ENCODE data around the gene GPSM1.

The GPSM1 gene

GRCh38 chr9:136303825-136304416, 23.4 kb upstream of the GPSM1 start, which contains the start of gene CCDC187:
Gene CCDC187 (minus strand): TSS chr9:136304094. CDS start chr9:136303830, 264 bp downstream.
- H3K9ac ChIP-seq (ENCODE audit: low read depth, low read length, poor library complexity, severe bottlenecking), result no peak within 1 kb of the TSS

GRCh38 chr9:136304456-136304855, 22.9 kb upstream of the GPSM1 start:
- H3K79me2 ChIP-seq (ENCODE audit: insufficient read depth, low read length), result no peaks in the 10 kb centered on the region
- H3K9me2 ChIP-seq (replicated peaks; ENCODE audit: low read depth, low read length), result no peaks in the 10 kb centered on the region
- H3K4me2 ChIP-seq (ENCODE audit: low read depth, low read length, poor library complexity, severe bottlenecking), result no peak overlapping the region
- H3K9me3 ChIP-seq (ENCODE audit: insufficient read depth, low read depth, low read length), result no peaks in the 10 kb centered on the region
- H3F3A ChIP-seq (ENCODE audit: low read depth), result no peaks in the 10 kb centered on the region
- peaks cover 3% of the 10 kb centered on the region for H3K4me1 ChIP-seq (ENCODE audit: insufficient read depth, low read length, poor library complexity, severe bottlenecking)
- no peaks in the 10 kb centered on the region for H3K27me3 ChIP-seq (ENCODE audit: insufficient read depth, low read length, poor library complexity, severe bottlenecking)
- H2AFZ ChIP-seq (ENCODE audit: low read length), result no peak overlapping the region
- H3K4me3 ChIP-seq (ENCODE audit: low read length, poor library complexity, severe bottlenecking), result no peak overlapping the region
- H3K36me3 ChIP-seq (ENCODE audit: insufficient read depth, low read length), result no peaks in the 10 kb centered on the region
- TF ChIP-seq EZH2phosphoT487 (IDR thresholded peaks at IDR 0.05; ENCODE audit: borderline replicate concordance), result no peak
- TF ChIP-seq, protein P1, sequence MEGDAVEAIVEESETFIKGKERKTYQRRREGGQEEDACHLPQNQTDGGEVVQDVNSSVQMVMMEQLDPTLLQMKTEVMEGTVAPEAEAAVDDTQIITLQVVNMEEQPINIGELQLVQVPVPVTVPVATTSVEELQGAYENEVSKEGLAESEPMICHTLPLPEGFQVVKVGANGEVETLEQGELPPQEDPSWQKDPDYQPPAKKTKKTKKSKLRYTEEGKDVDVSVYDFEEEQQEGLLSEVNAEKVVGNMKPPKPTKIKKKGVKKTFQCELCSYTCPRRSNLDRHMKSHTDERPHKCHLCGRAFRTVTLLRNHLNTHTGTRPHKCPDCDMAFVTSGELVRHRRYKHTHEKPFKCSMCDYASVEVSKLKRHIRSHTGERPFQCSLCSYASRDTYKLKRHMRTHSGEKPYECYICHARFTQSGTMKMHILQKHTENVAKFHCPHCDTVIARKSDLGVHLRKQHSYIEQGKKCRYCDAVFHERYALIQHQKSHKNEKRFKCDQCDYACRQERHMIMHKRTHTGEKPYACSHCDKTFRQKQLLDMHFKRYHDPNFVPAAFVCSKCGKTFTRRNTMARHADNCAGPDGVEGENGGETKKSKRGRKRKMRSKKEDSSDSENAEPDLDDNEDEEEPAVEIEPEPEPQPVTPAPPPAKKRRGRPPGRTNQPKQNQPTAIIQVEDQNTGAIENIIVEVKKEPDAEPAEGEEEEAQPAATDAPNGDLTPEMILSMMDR (conservative IDR thresholded peaks at IDR 0.05; ENCODE audit: low read length), result no peak
- no peaks in the 10 kb centered on the region for H4K20me1 ChIP-seq (ENCODE audit: insufficient read depth, low read length, poor library complexity, severe bottlenecking)
- no peak overlapping the region for H3K9ac ChIP-seq (ENCODE audit: low read depth, low read length, poor library complexity, severe bottlenecking)

More at GRCh38 chr9:136303825-136304416, 23.4 kb upstream of the GPSM1 start, which contains the start of gene CCDC187:
- no peaks in the 10 kb centered on the region for H3K9me2 ChIP-seq (replicated peaks; ENCODE audit: low read depth, low read length)
- no peak within 1 kb of the TSS for H3K4me2 ChIP-seq (ENCODE audit: low read depth, low read length, poor library complexity, severe bottlenecking)
- H3K4me1 ChIP-seq (ENCODE audit: insufficient read depth, low read length, poor library complexity, severe bottlenecking), result no peaks in the 10 kb centered on the region
- H3K9me3 ChIP-seq (ENCODE audit: insufficient read depth, low read depth, low read length), result no peaks in the 10 kb centered on the region
- no peak within 1 kb of the TSS for H2AFZ ChIP-seq (ENCODE audit: low read length)
- H3K79me2 ChIP-seq (ENCODE audit: insufficient read depth, low read length), result no peaks in the 10 kb centered on the region
- H3F3A ChIP-seq (ENCODE audit: low read depth), result no peaks in the 10 kb centered on the region
- TF ChIP-seq EZH2phosphoT487 (IDR thresholded peaks at IDR 0.05; ENCODE audit: borderline replicate concordance), result no peak
- TF ChIP-seq, protein P1 (conservative IDR thresholded peaks at IDR 0.05; ENCODE audit: low read length), result no peak
- H3K4me3 ChIP-seq (ENCODE audit: low read length, poor library complexity, severe bottlenecking), result no peak within 1 kb of the TSS
- H3K27me3 ChIP-seq (ENCODE audit: insufficient read depth, low read length, poor library complexity, severe bottlenecking), result no peaks in the 10 kb centered on the region
- no peaks in the 10 kb centered on the region for H3K36me3 ChIP-seq (ENCODE audit: insufficient read depth, low read length)
- no peaks in the 10 kb centered on the region for H4K20me1 ChIP-seq (ENCODE audit: insufficient read depth, low read length, poor library complexity, severe bottlenecking)

GRCh38 chr9:136304981-136305380, 22.4 kb upstream of the GPSM1 start:
- Histone ChIP-seq H3K4me2 (ENCODE audit: low read depth, low read length, poor library complexity, severe bottlenecking) (no peak overlapping the region), H3K4me3 (ENCODE audit: low read length, poor library complexity, severe bottlenecking) (no peak overlapping the region), H3K9me2 (replicated peaks; ENCODE audit: low read depth, low read length) (no peaks in the 10 kb centered on the region), H3K79me2 (ENCODE audit: insufficient read depth, low read length) (no peaks in the 10 kb centered on the region), H3F3A (ENCODE audit: low read depth) (no peaks in the 10 kb centered on the region), H3K27me3 (ENCODE audit: insufficient read depth, low read length, poor library complexity, severe bottlenecking) (no peaks in the 10 kb centered on the region), H4K20me1 (ENCODE audit: insufficient read depth, low read length, poor library complexity, severe bottlenecking) (no peaks in the 10 kb centered on the region), H3K4me1 (ENCODE audit: insufficient read depth, low read length, poor library complexity, severe bottlenecking) (peaks cover 8% of the 10 kb centered on the region), H3K9me3 (ENCODE audit: insufficient read depth, low read depth, low read length) (no peaks in the 10 kb centered on the region), H2AFZ (ENCODE audit: low read length) (no peak overlapping the region), H3K36me3 (ENCODE audit: insufficient read depth, low read length) (no peaks in the 10 kb centered on the region), H3K9ac (ENCODE audit: low read depth, low read length, poor library complexity, severe bottlenecking) (no peak overlapping the region)
- TF ChIP-seq, protein P1 (conservative IDR thresholded peaks at IDR 0.05; ENCODE audit: low read length), result no peak
- TF ChIP-seq EZH2phosphoT487 (IDR thresholded peaks at IDR 0.05; ENCODE audit: borderline replicate concordance), result no peak
